ENCODE measurements around the gene ST6GALNAC3. TPM values are rescaled to one million over a fixed set of nuclear protein-coding genes. Genes with fewer than 3 reads are reported as not detected.

The ST6GALNAC3 gene
- total RNA-seq, 4 donors from 2014 or later, result 1.00 to 5.7 (median 1.9) TPM; not detected in 1

DNA sequence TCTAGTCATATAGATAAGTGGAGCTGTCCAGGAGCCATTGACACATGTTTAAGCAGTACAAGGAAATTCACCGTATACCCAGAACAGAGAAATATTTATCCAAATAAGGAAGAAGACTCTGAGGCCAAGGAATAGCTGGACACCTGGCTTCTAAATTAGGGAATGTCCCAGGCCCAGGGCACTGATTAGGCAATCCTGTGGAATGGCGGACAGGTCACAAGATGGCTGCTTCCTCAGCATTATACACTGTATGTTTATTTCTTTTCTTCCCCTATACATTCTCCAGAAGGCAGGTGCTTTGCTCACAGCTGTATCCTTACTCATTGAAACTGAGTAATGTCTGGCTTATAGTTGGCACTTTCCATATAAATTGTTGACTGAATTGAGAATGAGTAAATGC lies 59.4 kb downstream of the ST6GALNAC3 start:
- in situ Hi-C loops (cut with MboI; ENCODE audit: low pct_ligation_motif_present in 1 of 4, low pct_unique_long_range_greater_than_20kb in 1 of 4, low sequenced_read_pairs in 3 of 4), result no loop called here
- intact Hi-C loops (cut with DNase I; ENCODE audit: low total_unique reads), result no loop called here
- Histone ChIP-seq H3K36me3 (no peaks in the 10 kb centered on the region), H3K27me3 (no peaks in the 10 kb centered on the region), H3K4me1 (peaks cover 0 to 11% (median 6%) of the 10 kb centered on the region in 4 donors), H3K27ac (no peak overlapping the region), H3K9me3 (no peaks in the 10 kb centered on the region), H3K4me3 (no peak overlapping the region)
- DNase-seq, result no peak
- WGBS, 2 donors (ENCODE audit: low coverage in 1 of 2), result 80 to 88% methylated on average over 1 to 2 of the region's 2 CpGs
- TF ChIP-seq CTCF (IDR thresholded peaks at IDR 0.05) (no peak), POLR2AphosphoS5 (IDR thresholded peaks at IDR 0.05) (no peak), EP300 (IDR thresholded peaks at IDR 0.05; ENCODE audit: low read depth) (no peak), POLR2A (IDR thresholded peaks at IDR 0.05) (no peak)

DNA sequence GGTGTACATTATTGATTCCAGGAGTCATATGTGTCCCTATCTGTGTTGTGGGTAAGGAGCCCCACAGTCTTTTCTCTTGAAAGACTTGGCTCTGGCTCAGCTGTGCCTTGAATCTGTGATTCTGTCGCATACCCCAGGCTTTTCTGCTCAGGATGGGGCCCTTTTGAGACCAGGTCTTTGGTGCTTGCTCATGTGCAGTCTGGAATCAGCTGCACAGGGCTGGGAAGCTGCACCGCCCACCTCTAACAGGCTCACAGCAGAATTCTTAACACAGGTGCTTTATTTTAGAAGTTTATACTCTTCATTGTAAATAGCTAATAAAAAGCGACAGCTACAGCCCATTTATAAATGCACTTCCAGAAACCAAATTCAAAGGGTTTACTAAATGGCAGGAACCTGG lies 61.3 kb downstream of the ST6GALNAC3 start:
- Histone ChIP-seq H3K4me3 (no peak overlapping the region), H3K27me3 (no peaks in the 10 kb centered on the region), H3K27ac (no peak overlapping the region), H3K9me3 (no peaks in the 10 kb centered on the region), H3K36me3 (no peaks in the 10 kb centered on the region), H3K4me1 (peaks cover 3 to 19% (median 11%) of the 10 kb centered on the region in 4 donors)
- DNase-seq, result no peak
- WGBS, 2 donors (ENCODE audit: low coverage in 1 of 2), result 53 to 76% methylated on average over 3 of the region's 3 CpGs
- TF ChIP-seq CTCF (IDR thresholded peaks at IDR 0.05) (no peak), EP300 (IDR thresholded peaks at IDR 0.05; ENCODE audit: low read depth) (no peak), POLR2A (IDR thresholded peaks at IDR 0.05) (no peak), POLR2AphosphoS5 (IDR thresholded peaks at IDR 0.05) (no peak)
- in situ Hi-C loops (cut with MboI; ENCODE audit: low pct_ligation_motif_present in 1 of 4, low pct_unique_long_range_greater_than_20kb in 1 of 4, low sequenced_read_pairs in 3 of 4) (no loop called here), intact Hi-C loops (cut with DNase I; ENCODE audit: low total_unique reads) (no loop called here)

- in situ Hi-C loops (cut with MboI; ENCODE audit: low pct_ligation_motif_present in 1 of 4, low pct_unique_long_range_greater_than_20kb in 1 of 4, low sequenced_read_pairs in 3 of 4), result no loop called here
- WGBS, 2 donors (ENCODE audit: low coverage in 1 of 2), result 81 to 87% methylated on average over 3 of the region's 3 CpGs
Observed at GRCh38 chr1:76136894-76137293, 62.3 kb downstream of the ST6GALNAC3 start.

GRCh38 chr1:76137746-76138145 lies 63.2 kb downstream of the ST6GALNAC3 start:
- no peaks in the 10 kb centered on the region for H3K27me3 ChIP-seq
- DNase-seq, result no peak
- H3K4me1 ChIP-seq, result peaks cover 3 to 24% (median 15%) of the 10 kb centered on the region in 4 donors
- H3K36me3 ChIP-seq, result no peaks in the 10 kb centered on the region
- H3K4me3 ChIP-seq, result no peak overlapping the region
- no peaks in the 10 kb centered on the region for H3K9me3 ChIP-seq
- intact Hi-C loops (cut with DNase I; ENCODE audit: low total_unique reads), result no loop called here
- WGBS, 2 donors (ENCODE audit: low coverage in 1 of 2), result 81 to 100% methylated on average over 1 to 3 of the region's 3 CpGs
- TF ChIP-seq CTCF (IDR thresholded peaks at IDR 0.05) (no peak), POLR2AphosphoS5 (IDR thresholded peaks at IDR 0.05) (no peak), EP300 (IDR thresholded peaks at IDR 0.05; ENCODE audit: low read depth) (no peak), POLR2A (IDR thresholded peaks at IDR 0.05) (no peak)
- H3K27ac ChIP-seq, result no peak overlapping the region
- in situ Hi-C loops (cut with MboI; ENCODE audit: low pct_ligation_motif_present in 1 of 4, low pct_unique_long_range_greater_than_20kb in 1 of 4, low sequenced_read_pairs in 3 of 4), result no loop called here

More at GRCh38 chr1:76136894-76137293, 62.3 kb downstream of the ST6GALNAC3 start:
- Histone ChIP-seq H3K9me3 (no peaks in the 10 kb centered on the region), H3K36me3 (no peaks in the 10 kb centered on the region), H3K27me3 (no peaks in the 10 kb centered on the region), H3K27ac (no peak overlapping the region), H3K4me3 (no peak overlapping the region), H3K4me1 (peaks cover 3 to 22% (median 11%) of the 10 kb centered on the region in 4 donors)
- TF ChIP-seq EP300 (IDR thresholded peaks at IDR 0.05; ENCODE audit: low read depth), result no peak
- DNase-seq, result no peak
- intact Hi-C loops (cut with DNase I; ENCODE audit: low total_unique reads), result no loop called here

GRCh38 chr1:76138217-76138616 lies 63.7 kb downstream of the ST6GALNAC3 start:
- peak overlapping the region in 2 of 4 donors; percentile 29 to 37 for H3K27ac ChIP-seq
- peaks cover 3 to 27% (median 17%) of the 10 kb centered on the region in 4 donors for H3K4me1 ChIP-seq
- H3K9me3 ChIP-seq, result no peaks in the 10 kb centered on the region
- WGBS, 2 donors (ENCODE audit: low coverage in 1 of 2), result 60 to 61% methylated on average over 1 of the region's 1 CpG
- no peaks in the 10 kb centered on the region for H3K36me3 ChIP-seq
- no peak overlapping the region for H3K4me3 ChIP-seq
- in situ Hi-C loops (cut with MboI; ENCODE audit: low pct_ligation_motif_present in 1 of 4, low pct_unique_long_range_greater_than_20kb in 1 of 4, low sequenced_read_pairs in 3 of 4) (no loop called here), intact Hi-C loops (cut with DNase I; ENCODE audit: low total_unique reads) (no loop called here)
- no peaks in the 10 kb centered on the region for H3K27me3 ChIP-seq
- no peak for DNase-seq
- TF ChIP-seq CTCF (IDR thresholded peaks at IDR 0.05) (no peak), EP300 (IDR thresholded peaks at IDR 0.05; ENCODE audit: low read depth) (peak; percentile 69), POLR2AphosphoS5 (IDR thresholded peaks at IDR 0.05) (peak in 1 of 3 donors; percentile 23), POLR2A (IDR thresholded peaks at IDR 0.05) (no peak)
